ENCODE measurements around the gene PCGF5.
"Not testable (repeated sequence)": the region's sequence is repeated elsewhere in the genome, so short reads cannot be mapped to it uniquely, and the experiment has no call there.

PCGF5 gene

DNA sequence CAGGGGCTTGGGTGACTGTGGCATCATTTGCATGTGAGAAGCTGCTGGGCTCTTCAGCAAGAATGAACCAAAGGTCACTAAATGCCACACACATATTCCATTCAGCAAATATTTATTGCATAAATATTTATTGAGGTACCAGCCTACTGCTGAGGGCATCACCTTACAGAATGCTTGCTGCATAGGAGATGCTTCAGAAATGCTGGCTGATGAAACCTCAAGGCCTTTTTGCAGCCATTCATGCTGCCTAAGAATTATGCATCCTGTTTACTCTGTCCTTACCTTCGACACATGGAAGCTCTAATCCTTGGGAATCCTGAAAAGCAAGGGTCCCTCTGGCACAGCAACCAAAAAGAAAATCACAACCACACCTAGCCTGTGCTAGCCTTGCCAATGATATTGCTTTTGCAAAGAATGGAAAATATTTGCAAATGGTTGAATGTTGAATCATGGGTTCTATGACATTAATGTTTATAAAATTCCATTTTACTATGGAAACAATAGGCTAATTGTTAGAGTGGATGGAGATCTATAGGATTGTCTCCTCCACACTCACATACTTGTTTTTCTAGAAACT lies 79.6 kb downstream of the PCGF5 start:
- no peak overlapping the region for H3K27ac ChIP-seq

DNA sequence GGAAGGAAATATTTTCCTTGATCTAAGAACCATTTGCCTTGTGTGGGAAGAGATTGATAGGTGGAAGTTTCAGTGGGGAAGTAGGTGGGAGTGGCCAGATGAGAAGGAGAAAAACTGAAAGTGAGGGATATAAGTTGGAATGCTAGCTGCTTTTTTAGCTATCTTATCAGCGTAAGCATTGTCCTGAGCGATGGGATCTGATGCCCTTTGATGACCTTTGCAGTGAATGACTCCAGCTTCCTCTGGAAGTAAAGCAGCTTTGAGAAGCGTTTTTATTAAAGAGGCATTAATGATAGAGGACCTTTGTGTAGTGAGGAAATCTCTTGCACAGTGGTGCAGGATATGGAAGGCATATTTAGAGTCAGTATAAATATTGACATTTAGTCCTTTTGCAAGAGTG lies 82.5 kb downstream of the PCGF5 start:
- not testable (repeated sequence) for H3K36me3 ChIP-seq; H3K4me2 ChIP-seq; H3K27me3 ChIP-seq; H3K9ac ChIP-seq; H4K20me1 ChIP-seq; H3K9me3 ChIP-seq (replicated peaks in 1 of 11); H3K4me3 ChIP-seq; H3K27ac ChIP-seq
- peaks cover 2 to 13% (median 10%) of the 10 kb centered on the region in 10 experiments; a peak in 15 of 20 replicates for H3K4me1 ChIP-seq

More for the DNA sequence above, 79.6 kb downstream of the PCGF5 start:
- no peak for TF ChIP-seq Cebpa-rat (IDR thresholded peaks at IDR 0.05)
- H4K20me1 ChIP-seq = no peaks in the 10 kb centered on the region
- no peaks in the 10 kb centered on the region for H3K36me3 ChIP-seq
- H3K4me1 ChIP-seq = peaks cover 4 to 30% (median 21%) of the 10 kb centered on the region in 10 experiments; a peak in 16 of 20 replicates
- H3K4me2 ChIP-seq = no peak overlapping the region
- H3K27me3 ChIP-seq = no peaks in the 10 kb centered on the region
- no peak overlapping the region for H3K9ac ChIP-seq
- no peak overlapping the region for H3K4me3 ChIP-seq
- no peaks in the 10 kb centered on the region for H3K9me3 ChIP-seq (replicated peaks in 1 of 11)

DNA sequence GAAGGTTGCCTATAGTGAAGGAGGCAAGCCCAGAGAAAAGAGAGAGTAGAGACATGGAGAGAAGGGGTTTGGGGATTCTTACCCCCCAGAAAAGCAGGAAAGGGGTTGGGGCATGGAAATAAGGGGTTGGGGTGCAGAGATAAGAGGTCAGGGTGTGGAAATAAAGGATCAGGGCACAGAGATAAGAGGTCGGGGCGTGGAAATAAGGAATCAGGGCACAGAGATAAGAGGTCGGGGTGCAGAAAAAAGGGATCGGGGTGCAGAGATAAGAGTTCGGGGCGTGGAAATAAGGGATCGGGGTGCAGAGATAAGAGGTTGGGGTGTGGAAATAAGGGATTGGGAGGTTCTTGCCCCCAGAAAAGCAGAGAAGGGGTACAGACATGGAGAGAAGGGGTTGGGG lies 85.5 kb downstream of the PCGF5 start:
- not testable (repeated sequence) for H3K9ac ChIP-seq; H3K27ac ChIP-seq; H3K27me3 ChIP-seq; H4K20me1 ChIP-seq; H3K9me3 ChIP-seq (replicated peaks in 1 of 11); H3K4me1 ChIP-seq; H3K4me2 ChIP-seq; H3K4me3 ChIP-seq; H3K36me3 ChIP-seq

DNA sequence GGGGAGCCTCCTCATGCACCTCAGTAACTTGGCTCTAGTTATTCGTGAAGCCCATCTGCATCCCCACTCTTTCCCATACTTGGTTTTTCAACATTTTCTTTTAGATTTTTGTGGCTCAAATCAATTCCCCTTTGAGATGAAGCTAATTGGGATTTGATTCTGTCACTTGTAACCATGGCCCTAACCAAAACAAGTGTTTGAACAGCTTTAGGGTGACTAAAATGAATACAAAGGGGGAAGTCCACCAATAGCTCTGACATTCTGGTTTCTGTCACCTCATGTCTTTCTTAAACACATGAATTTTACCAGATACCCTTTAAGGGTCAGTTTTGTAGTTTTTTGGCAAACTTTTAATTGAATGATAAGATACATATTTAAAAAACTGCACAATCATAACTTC lies 87.0 kb downstream of the PCGF5 start:
- no peaks in the 10 kb centered on the region for H3K9me3 ChIP-seq (replicated peaks in 1 of 11)
- no peak for TF ChIP-seq Cebpa-rat (IDR thresholded peaks at IDR 0.05)
- no peak overlapping the region for H3K4me2 ChIP-seq
- no peaks in the 10 kb centered on the region for H3K4me1 ChIP-seq
- no peaks in the 10 kb centered on the region for H3K27me3 ChIP-seq
- no peak overlapping the region for H3K4me3 ChIP-seq
- H3K27ac ChIP-seq = no peak overlapping the region
- no peak overlapping the region for H3K9ac ChIP-seq
- H4K20me1 ChIP-seq = no peaks in the 10 kb centered on the region
- no peaks in the 10 kb centered on the region for H3K36me3 ChIP-seq

DNA sequence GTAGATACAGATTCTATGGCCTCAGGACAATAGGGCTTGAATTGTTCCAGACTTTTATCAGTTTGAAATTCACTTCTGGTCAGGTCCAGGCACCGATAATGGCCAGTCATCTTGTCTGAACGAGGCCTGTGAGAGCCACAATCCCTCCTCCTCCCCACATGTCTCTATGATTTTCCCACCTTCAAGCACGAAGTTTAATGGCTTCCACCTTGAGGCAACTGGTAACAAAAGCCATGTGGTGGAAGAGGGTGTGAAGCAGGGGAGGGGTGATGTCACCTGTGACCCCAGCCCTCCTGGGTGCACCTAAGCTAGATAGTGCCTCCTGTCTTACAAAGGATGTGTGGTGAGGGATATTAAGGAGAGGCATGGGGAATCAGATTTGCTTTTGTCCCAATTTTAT lies 89.2 kb downstream of the PCGF5 start:
- H3K4me2 ChIP-seq = no peak overlapping the region
- no peaks in the 10 kb centered on the region for H3K9me3 ChIP-seq (replicated peaks in 1 of 11)
- H3K36me3 ChIP-seq = no peaks in the 10 kb centered on the region
- no peak for TF ChIP-seq Cebpa-rat (IDR thresholded peaks at IDR 0.05)
- no peak overlapping the region for H3K9ac ChIP-seq
- H3K4me3 ChIP-seq = no peak overlapping the region
- no peaks in the 10 kb centered on the region for H4K20me1 ChIP-seq
- no peaks in the 10 kb centered on the region for H3K27me3 ChIP-seq
- no peak overlapping the region for H3K27ac ChIP-seq
- no peaks in the 10 kb centered on the region for H3K4me1 ChIP-seq

DNA sequence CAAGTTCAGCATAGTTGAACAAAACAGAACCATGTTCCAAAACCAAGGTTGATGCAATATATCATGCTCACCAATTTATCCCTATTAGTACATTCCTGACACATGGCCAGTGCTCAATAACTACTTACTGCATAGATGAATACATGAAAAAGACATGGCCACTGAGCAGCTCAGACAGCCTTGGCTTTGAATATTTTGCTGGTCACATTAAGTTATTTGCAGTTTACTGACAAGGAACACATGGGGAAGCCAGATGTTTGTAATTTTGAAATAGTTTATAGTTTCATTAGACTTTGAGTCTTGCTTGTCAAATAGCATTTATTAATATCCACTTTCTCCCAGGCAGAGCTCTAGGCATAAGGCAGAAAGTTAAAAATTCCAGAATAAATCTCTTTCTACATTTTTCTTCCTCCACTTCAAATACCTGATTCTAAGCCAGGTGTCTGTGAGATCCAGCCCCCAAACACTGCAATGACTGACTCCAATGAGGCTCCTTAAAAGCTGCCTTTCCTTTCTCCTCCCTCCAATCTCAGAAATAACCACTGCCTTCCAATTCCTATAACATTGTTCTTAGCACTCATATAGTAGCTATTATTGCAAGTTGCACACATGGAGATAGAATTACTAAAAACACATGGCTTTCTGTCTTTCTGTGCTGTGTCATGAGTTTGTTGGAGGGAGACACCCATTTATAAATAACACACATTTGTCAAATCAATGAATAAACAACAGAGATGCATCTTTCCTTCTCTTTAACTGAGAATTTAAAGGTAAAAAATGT lies 91.3 kb downstream of the PCGF5 start:
- no peak overlapping the region for H3K4me3 ChIP-seq
- no peak for TF ChIP-seq Cebpa-rat (IDR thresholded peaks at IDR 0.05)
- no peaks in the 10 kb centered on the region for H3K27me3 ChIP-seq
- no peak overlapping the region for H3K9ac ChIP-seq
- H4K20me1 ChIP-seq = no peaks in the 10 kb centered on the region
- no peak overlapping the region for H3K27ac ChIP-seq
- H3K4me2 ChIP-seq = no peak overlapping the region
- H3K9me3 ChIP-seq (replicated peaks in 1 of 11) = no peaks in the 10 kb centered on the region
- H3K4me1 ChIP-seq = no peaks in the 10 kb centered on the region
- H3K36me3 ChIP-seq = no peaks in the 10 kb centered on the region

DNA sequence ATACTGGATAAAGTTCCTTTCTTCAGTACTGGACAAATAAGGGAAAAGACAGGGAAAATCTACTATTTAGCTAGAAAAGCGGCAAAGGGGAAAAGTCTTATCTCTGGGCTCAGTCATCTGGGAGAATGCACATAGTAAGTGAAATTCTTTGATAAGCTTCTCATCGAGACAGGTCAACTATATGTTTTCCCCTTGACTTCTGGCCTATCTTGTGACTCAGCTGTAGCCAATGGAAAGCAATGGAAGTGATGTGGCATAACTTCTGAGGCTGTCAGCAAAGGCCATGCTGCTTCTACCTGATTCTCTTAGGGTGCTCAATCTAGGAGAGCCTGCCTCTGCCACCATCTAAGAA lies 91.9 kb downstream of the PCGF5 start:
- no peak overlapping the region for H3K9ac ChIP-seq
- H3K36me3 ChIP-seq = no peaks in the 10 kb centered on the region
- no peak overlapping the region for H3K4me2 ChIP-seq
- no peak for TF ChIP-seq Cebpa-rat (IDR thresholded peaks at IDR 0.05)
- H3K9me3 ChIP-seq (replicated peaks in 1 of 11) = no peaks in the 10 kb centered on the region
- no peaks in the 10 kb centered on the region for H3K4me1 ChIP-seq
- H3K4me3 ChIP-seq = no peak overlapping the region
- H3K27ac ChIP-seq = no peak overlapping the region
- H4K20me1 ChIP-seq = no peaks in the 10 kb centered on the region
- H3K27me3 ChIP-seq = no peaks in the 10 kb centered on the region

DNA sequence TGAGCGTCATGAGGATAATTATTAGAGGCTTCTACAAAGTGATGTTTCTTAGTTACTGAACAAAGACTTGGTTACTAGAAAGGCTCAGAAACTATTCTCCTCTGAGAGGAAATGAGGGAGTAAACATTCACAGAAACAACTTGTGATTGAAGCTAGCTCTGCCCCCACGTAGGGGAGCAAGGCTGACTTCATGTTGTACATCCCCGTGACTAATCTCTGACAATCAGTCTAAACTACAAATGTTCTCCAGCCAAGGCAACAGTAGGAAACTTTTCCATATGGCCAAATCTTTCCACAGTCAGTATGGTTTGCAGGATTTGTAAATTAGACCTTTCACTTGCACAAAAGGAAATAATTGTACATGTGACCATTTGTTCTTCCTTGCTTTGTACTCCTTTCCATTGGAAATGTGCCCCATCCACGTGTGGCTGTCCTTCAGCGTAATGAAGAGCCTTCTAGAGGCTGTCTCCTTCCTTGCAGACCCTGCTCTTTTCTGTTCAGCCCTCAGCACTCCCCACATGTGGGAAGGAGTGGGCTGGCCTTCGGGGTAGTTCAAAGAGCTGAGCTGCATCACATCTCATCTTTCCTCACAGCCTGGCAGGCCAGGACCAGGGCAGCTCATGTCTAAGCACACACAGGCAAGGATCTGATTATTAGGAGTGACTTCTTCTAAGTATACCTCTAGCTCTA lies 93.5 kb downstream of the PCGF5 start:
- Histone ChIP-seq H3K9ac (no peak overlapping the region), H3K4me2 (no peak overlapping the region), H3K4me3 (no peak overlapping the region), H3K27ac (no peak overlapping the region), H3K9me3 (replicated peaks in 1 of 11) (no peaks in the 10 kb centered on the region), H3K27me3 (no peaks in the 10 kb centered on the region), H4K20me1 (no peaks in the 10 kb centered on the region), H3K4me1 (no peaks in the 10 kb centered on the region), H3K36me3 (no peaks in the 10 kb centered on the region)
- no peak for TF ChIP-seq Cebpa-rat (IDR thresholded peaks at IDR 0.05)

DNA sequence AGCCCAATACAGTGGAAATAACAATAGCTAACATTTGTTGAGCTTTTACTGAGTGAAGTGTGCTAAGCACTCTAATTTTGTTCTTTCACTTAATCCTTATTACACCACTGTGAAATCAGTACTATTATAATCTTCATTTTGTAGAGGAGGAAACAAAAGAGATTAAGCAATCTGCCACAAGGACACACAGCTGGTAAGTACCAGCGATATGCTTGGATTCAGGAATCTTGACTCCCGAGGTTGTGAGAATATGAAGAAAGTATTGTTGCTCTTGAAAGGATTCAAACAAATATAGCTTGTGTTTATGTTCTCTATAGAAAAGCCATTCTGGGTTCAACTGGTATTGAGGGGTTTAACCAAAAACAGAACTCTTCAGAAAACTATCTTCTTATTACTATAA lies 96.0 kb downstream of the PCGF5 start:
- no peaks in the 10 kb centered on the region for H3K4me1 ChIP-seq
- H3K27ac ChIP-seq = no peak overlapping the region
- H3K4me2 ChIP-seq = no peak overlapping the region
- H4K20me1 ChIP-seq = no peaks in the 10 kb centered on the region
- no peaks in the 10 kb centered on the region for H3K27me3 ChIP-seq
- H3K9ac ChIP-seq = no peak overlapping the region
- TF ChIP-seq Cebpa-rat (IDR thresholded peaks at IDR 0.05) = no peak
- no peaks in the 10 kb centered on the region for H3K9me3 ChIP-seq (replicated peaks in 1 of 11)
- no peaks in the 10 kb centered on the region for H3K36me3 ChIP-seq
- H3K4me3 ChIP-seq = no peak overlapping the region

DNA sequence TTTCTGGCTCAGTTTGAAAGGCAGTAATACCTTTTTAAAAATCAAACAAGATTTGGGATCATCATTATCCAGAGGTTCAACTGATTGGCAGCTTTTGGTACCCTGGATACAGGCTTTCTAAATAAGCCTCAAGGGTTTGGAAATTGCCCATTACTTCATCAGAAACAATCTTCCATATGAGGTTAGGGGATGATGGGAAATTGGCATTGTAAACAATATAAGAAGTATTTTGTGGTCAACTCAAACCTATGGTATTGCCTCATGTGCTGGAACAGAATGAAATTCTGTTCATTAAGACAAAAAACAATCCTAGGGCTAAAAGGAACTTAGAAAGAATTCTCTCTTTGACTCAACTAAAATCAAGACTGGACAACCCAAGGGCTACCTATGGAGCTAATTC lies 97.1 kb downstream of the PCGF5 start:
- H3K36me3 ChIP-seq = no peaks in the 10 kb centered on the region
- H3K9me3 ChIP-seq (replicated peaks in 1 of 11) = no peaks in the 10 kb centered on the region
- no peaks in the 10 kb centered on the region for H4K20me1 ChIP-seq
- H3K4me1 ChIP-seq = no peaks in the 10 kb centered on the region
- H3K27me3 ChIP-seq = no peaks in the 10 kb centered on the region
- no peak overlapping the region for H3K4me2 ChIP-seq
- no peak overlapping the region for H3K4me3 ChIP-seq
- no peak overlapping the region for H3K27ac ChIP-seq
- no peak overlapping the region for H3K9ac ChIP-seq
- TF ChIP-seq Cebpa-rat (IDR thresholded peaks at IDR 0.05) = no peak

All from BLaER1 treated with 17β-estradiol and CSF1 and Interleukin-3, amounts not matched to agents 10 nM and 100 nM (cell line).